ENCODE results near the gene IQSEC1.

- no peak for TF ChIP-seq CTCF (conservative IDR thresholded peaks at IDR 0.05; ENCODE audit: low read depth in 2 of 2)
- no peak for TF ChIP-seq ZNF114 (CRISPR knock-in tag; IDR thresholded peaks at IDR 0.05)
- no peak for TF ChIP-seq POLR2AphosphoS5 (IDR thresholded peaks at IDR 0.05; ENCODE audit: low read depth)
- TF ChIP-seq EZH2phosphoT487 (IDR thresholded peaks at IDR 0.05; ENCODE audit: unreplicated experiment): no peak
- no peak for TF ChIP-seq CREB1 (CRISPR knock-in tag; IDR thresholded peaks at IDR 0.05; ENCODE audit: low read depth)
- TF ChIP-seq EZH2 (IDR thresholded peaks at IDR 0.05; ENCODE audit: low read depth, unreplicated experiment): no peak
- TF ChIP-seq, protein P1, sequence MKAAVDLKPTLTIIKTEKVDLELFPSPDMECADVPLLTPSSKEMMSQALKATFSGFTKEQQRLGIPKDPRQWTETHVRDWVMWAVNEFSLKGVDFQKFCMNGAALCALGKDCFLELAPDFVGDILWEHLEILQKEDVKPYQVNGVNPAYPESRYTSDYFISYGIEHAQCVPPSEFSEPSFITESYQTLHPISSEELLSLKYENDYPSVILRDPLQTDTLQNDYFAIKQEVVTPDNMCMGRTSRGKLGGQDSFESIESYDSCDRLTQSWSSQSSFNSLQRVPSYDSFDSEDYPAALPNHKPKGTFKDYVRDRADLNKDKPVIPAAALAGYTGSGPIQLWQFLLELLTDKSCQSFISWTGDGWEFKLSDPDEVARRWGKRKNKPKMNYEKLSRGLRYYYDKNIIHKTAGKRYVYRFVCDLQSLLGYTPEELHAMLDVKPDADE (IDR thresholded peaks at IDR 0.05): no peak
- no peak for TF ChIP-seq REST (IDR thresholded peaks at IDR 0.05; ENCODE audit: unreplicated experiment)
Observed at GRCh38 chr3:13079051-13079450, 5.8 kb upstream of the IQSEC1 start.
